ENCODE results near the gene C17orf67.

GRCh38 chr17:56793531-56793930, 40.2 kb downstream of the C17orf67 start:
- TF ChIP-seq CTCF (IDR thresholded peaks at IDR 0.05; ENCODE audit: borderline replicate concordance, extremely low read depth, low read length, poor library complexity, severe bottlenecking) (no peak), EZH2 (IDR thresholded peaks at IDR 0.05; ENCODE audit: borderline replicate concordance, low read depth, low read length, severe bottlenecking) (no peak)
